NCI-H69 (cell line): ENCODE results near the gene ISOC1.

Source experiments
- DNase-seq: peaks from one replicate; lab custom pipeline; 2025; lab: John Stamatoyannopoulos, UW

ISOC1 gene

DNA sequence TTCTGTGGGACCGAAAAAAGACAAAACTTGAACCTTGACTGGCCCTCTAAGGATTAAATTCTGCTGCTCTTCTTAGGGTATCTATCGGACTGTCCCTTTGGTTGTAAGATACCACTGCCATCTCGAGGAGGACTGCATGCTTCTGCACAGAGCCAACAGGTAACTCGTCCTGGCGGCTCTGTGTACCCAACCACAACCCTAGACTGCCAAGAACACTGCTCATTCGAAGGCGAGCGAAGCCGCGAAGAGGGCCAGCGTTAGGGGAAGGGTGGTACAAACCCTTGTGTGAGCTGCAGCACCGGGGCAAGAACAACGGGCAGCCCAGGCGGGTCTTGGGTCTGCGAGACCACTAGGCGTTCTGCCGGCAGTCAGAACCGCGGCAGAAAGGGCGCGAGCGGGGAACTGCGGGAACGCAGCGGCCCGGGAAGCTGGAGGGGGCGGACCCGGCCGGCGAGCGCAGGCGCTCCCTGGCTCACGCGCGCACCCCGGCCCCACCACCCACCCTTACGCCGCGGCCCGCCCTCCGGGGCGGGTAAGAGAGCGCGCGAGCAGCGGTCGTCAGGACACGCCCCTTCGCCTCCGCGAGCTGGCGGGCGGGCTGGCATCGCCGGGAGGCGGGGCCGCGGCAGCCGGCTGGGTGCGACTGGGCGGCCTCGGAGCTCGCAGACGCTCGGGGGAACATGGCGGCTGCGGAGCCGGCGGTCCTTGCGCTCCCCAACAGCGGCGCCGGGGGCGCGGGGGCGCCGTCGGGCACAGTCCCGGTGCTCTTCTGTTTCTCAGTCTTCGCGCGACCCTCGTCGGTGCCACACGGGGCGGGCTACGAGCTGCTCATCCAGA is at the start of gene ISOC1:
TSS of gene ISOC1 (plus strand) at position 663 of the 837 bp plus-strand sequence. CDS start at position 681, 18 bp downstream.
- DNase-seq, result peak; percentile 97

DNA sequence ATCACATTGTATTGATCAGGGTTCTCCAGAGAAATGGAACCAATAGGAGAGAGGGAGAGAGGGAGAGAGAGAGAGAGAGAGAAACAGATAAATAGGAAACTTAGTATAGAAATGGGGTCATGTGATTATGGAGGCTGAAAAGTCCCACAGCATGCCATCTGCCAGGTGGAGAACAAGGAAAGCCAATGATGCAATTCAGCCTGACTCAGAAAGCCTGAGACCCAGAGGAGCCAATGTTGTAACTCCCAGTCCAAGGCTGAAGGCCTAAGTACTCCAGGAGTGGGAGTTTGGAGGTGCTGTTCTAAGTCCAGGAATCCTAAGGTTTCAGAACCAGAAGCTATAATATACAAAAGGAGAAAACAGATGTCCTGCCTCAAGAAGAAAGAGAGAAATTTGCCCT is 48.4 kb upstream of the ISOC1 start:
- no peak for DNase-seq

DNA sequence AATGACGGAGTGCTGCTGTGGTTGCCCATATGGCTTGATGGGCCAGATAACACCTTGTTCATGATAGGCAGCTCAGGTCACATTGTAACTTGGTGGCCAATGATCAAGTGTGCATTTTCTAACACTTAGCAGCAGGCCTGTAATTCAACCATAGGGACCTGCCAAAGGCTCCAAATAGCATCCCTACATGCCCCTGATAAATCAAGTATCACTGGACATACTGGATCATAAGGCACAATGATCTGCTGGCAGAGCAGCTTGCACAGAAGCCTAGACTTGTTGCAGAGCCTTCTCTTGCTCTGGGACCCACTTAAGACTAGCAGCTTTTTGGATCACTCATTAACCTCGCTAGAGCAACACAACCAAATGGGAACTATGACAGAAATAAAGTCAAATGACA is 46.0 kb upstream of the ISOC1 start:
- DNase-seq, result no peak

DNA sequence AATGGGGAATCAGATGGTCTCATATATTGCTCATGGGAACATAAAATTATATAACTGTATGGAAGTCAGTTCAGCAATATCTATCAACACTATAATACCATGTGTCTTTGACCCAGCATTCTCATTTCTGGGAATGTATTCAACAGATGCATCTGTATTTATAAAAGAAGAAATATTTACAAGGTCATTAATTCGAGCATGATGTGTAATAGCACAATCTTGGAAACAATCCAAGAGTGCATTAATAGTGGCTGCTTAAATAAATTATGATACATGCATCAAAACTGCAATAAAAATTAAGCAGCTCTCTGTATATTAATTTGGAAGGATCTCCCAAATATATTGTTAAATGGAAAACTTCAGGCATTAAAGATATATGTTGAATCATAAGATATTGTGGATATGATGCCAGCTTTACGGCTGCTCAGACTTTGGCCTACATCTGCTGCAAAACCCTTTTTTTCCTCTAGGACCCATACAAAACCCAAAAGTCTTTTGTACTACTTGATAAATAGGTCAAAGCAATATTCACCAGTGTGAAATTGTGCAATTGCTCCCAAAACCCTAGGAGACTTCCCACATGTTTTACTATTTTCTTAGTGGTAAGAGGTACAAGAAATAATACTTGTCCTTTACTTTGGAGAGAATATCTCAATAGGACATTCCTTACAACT is 45.3 kb upstream of the ISOC1 start:
- no peak for DNase-seq

DNA sequence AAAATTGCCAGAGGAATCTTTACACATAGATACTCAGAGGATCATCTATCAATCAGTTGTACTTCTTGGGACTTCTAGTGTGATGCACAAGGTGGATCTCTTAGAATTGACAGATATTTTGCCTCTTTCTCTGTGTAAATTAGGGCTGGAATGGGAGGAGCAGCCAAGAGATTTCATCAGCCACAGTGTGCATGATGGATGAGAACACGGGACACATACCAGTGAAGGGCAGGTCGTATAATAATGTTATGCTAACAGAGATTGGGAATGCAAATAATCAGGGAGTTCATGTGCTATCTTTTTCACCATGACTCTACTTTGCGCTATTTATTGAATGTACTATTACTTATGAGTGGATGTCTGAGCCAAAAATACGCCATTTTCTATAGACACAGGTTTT is 43.3 kb upstream of the ISOC1 start:
- DNase-seq, result no peak

DNA sequence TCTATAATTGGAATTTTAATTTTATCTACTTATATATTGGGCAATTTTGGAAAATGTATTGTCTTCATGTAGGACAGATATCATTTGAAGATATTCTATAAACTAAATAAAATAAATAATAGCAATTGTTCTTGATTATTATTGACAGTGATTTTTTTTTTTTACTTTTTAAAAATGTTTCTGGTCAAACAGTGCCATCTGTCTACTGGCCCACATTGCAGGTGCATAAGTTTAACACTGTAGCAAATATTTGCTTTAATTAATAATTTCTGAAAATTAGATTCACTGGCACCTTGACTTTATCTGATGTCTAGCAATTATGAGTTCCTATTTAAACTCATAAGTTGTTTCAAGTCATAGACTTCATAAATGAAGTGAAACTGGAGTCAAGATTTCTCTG is 41.1 kb upstream of the ISOC1 start:
- no peak for DNase-seq

DNA sequence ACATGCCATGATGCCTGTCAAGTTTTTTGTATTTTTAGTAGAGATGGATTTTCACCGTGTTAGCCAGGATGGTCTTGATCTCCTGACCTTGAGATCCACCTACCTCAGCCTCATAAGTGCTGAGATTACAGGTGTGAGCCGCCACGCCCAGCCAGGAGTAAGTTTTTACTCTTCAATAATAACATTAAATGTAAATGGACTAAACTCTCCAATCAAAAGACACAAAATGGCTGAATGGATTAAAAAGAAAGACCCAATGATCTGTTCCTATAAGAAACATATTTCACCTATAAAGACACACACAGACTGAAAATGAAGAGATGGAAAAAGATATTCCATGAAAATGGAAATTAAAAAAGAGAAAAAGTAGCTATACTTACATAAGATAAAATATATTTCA is 37.2 kb upstream of the ISOC1 start:
- no peak for DNase-seq

DNA sequence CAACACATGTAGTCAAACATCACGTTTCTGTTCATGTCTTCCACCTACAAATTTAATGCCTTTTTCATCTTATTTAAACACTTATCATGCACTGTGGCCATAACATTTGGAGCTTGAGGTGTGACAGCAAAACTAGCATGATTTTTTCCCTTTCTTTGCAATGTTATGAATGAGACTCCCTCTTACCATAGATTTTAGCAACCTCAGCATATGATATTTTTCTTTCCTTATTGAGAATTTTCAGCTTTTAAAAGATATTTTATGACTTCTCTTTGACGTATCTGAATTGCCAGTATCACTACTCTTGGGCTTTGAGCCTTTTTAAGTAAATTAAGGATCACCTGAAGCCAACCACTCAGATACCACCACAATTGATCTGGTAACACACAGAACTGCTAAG is 32.7 kb upstream of the ISOC1 start:
- no peak for DNase-seq

DNA sequence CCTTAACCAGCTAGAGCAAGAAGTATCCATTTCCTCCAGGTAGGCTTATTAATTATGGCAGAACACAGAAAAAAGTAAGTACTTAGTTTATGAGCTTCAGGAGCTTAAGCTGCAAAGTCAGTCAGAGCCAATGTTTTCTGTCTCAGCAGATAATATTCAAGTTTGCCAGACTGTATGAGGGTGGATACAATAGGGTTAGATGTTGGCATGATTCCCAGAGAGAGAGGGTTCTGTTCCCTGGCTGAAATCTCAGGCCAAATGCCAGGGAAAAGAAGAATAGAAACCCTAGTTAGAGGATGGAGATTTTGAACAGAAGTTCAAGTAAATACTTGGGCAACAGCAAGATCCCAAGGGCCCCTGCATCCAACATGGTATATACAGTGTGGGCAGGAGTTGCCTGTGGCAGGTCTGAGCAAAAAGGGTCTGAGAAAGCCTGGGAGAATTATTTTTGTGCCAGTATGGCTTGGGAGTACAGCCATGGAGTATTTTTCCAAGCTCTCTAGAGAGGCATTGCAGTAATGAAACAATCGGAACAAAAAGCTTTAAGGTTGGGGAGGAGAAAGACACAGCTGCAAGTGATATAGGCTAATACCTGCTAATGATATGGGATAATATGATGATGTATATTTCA is 31.0 kb upstream of the ISOC1 start:
- peak; percentile 65 for DNase-seq

DNA sequence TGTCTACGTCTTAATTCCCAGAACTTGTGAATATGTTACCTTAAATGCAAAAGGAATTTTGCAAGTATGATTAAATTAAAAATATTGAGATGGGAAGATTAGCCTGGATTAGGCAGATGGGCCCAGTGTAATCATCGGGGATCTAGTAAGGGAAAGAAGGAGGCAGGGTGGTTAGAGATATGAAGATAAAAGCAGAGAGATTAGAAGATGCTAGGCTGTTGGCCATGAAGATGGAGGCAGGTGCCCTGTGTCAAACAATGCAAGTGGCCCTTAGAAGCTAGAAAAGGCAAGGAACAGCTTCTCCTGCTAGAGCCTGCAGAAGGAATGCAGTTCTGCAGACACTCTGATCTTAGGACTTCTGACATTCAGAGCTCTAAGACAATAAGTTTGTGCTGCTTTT is 28.8 kb upstream of the ISOC1 start:
- no peak for DNase-seq

DNA sequence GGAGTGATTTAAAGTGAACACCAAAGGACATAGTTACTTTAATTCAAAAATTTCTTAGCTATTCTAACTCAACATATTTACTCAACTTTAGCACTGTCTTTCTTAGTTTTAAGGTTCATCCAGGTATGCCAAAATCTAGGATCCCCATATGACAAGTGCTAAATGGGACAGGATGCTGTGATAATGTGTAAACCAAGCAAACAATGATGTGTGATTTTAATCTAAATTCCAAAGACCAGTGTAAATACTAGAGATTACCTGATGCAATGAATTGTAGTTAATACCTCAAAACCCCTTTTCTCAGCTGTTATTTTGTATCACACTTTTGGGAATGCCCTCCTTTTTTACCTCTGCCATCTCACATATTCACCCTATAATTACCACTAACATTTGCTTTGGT is 26.8 kb upstream of the ISOC1 start:
- DNase-seq, result no peak

DNA sequence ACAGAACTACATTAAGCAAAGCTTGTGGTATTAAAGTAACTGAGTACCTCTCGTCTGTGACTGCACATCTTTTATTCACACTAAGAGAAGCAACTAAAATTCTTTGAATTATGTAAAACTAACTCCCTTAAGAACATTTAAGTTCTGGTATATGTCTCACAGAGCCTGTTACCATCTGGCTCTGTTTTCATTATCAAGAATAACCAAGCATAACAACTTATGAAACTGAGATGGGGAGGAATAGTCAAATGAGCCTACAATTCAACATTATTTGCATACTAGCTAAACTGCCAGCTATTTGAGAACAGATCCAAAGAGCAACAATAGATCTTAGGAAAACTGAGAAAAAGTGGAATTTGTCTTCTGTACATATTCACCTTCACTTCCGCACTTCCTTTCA is 25.3 kb upstream of the ISOC1 start:
- DNase-seq, result no peak

DNA sequence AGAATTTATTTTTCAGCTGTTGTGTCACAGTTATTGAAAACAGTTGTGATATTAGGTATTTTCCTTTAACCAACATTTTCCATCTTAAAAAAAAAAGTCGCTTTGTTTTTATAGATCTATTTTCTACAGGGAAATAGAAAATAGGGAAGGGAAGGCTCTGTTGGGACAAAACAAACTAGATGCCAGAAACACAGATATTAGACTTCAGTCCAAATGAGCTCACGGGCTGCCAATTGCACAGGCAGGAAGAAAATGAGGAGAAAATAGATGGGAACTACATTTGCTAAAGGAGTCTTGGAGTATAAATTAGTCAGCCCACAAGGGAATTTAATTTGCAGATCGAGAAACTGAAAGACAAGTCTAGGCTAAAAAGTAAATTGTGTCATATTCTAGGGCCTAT is 21.4 kb upstream of the ISOC1 start:
- no peak for DNase-seq

DNA sequence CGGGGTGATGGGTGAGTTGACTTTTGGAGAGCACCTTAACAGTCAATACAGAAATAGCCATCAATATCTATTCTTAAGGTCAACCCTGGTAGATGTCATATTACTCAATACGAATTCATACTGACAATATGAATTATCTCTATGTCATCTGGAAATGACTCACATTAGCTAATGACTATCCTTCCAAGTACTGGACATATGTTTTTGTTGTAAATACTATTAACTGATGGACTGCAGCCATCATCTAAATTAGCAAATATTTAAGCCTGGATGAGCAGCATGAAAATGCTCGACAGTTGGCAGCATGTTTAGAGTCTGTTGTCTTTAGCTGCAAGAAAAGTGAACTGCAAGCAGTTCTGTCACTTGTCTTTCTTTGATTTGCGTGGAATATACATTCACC is 19.6 kb upstream of the ISOC1 start:
- DNase-seq, result no peak

DNA sequence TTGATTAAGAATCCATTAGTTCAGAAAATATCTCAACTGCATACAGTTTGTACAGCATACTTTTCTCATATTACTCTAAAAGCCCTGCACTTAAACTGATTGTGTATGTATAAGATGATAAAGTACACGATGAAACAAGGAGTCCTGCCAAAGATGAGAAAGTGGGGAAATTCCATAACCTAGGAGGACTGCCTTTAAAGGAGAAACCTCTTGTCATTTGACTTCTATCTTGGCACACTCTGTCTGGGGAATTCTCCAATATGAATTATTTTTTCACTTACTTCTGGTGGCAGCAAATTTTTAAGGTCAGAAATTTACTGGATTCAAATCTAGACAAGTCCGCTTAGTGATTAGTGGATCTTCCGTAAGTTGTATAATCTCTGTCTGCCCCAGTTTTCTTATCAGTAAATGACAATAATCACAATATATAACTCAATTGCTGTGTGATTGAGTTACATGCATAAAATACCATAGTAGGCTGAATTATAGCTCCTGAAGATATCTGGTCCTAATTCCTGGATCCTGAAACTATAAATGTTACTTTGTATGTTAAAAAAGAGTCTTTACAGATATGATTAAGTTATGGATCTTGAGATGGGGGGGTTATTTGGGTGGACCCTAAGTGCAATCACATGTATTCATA is 17.0 kb upstream of the ISOC1 start:
- DNase-seq, result no peak

DNA sequence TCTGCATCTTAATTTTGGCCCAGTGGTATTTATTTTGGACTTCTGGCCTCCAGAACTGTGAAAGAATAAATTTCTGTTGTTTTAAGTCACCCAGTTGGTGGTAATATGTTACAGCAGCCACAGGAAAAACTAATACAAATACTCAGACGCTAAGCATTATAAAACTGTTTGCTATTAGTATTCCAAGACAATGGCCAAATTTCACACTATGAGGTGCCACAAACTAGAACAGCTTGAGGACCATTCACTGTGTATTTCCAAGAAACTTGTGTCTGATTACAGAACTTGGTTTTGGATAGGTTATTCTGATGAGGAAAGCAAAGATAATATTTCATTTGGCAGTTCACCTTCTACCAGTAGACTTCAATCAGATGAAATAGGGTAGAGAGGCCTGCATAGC is 16.3 kb upstream of the ISOC1 start:
- DNase-seq, result no peak

DNA sequence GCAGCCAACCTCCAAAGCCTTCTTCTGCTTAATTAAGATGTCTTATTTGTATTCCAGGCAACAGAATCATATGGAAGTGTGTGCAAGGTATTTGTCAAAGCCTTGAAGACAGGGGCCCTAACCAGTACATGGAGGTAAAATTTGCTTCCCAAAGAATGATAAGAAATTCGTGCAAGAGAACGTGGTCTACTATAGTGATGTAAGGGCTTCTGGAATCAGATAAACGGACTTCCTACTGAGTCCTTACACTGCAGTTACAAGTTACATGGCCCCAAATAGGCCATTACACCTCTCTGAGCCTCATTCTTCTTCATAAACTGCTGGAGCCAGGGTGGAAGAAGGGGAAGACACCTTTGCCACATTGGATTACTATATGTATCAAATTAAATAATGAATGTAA is 15.9 kb upstream of the ISOC1 start:
- DNase-seq, result no peak

DNA sequence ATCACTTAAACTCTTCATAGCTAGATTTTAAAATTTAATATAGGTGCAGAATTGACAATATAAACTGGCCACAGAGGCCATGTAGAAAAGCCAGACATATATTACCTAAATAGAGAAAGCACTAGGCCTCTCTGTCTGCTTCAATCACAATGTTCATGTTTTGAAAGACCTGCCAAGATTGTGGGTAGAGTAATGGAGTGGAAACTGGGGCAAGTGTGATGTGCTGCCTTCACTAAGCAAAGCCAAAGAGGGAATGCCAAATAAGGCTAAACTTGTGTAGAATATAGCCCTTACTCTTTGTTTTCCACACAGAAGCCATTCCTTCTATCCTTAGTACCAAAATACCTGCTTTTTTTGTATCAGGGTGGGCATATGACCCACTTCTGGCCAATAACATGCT is 15.1 kb upstream of the ISOC1 start:
- no peak for DNase-seq

DNA sequence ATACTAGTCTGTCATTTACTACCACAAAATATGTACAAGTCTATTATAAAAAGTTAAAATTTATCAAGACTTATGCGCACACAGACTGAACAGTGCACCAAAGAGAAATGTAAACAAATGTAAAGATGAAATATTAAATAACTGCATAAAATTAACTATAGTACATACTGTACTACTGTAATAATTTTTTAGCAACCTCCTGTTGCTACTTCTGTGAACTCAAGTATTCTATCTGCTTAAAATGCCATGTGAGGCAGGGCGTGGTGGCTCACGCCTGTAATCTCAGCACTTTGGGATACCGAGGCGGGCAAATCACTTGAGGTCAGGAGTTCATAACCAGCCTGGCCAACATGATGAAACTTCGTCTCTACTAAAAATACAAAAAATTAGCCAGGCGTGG is 13.8 kb upstream of the ISOC1 start:
- no peak for DNase-seq

DNA sequence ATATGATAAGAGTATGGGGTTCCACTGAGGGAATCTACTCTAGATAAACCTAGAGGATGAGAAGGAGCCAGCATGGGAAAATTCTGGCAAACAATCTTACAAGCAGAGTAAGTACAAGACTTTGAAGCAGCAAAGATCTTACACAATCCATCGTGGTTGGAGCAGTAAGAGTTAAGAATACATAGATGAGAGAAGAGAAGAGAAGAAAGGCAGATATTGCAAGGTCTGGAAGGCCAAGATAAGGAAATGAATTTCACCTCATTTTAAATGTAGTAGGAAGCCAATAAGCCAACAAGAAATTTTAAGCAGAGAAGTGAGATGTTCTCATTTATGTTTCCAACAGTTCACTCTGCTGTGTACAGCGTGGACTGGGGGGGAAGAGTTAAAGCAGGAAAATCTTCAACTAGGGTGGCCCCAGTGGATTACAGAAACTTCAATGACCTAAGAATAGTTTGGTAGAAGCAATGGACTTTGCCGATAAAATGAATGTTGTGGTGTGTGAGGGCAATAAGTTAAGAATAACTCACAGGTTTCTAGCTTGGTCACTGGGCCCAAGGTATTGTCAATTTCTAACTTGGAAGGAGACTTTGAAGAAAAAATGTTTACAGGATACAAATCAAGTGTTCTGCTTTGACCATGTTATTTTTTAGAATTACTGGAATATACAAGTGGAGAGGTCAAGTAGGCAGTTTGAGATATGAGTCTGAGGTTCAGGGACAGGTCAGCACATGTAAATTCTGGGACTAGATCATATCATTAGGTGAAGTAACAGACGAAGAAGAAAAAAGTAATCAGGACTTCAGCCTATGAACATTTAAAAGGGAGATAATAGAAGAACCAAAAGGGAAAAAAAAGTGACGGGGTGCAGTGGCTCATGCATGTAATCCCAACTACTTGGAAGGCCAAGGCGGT is 12.1 kb upstream of the ISOC1 start:
- DNase-seq, result no peak
